ENCODE data around the gene GAMT.

GRCh38 chr19:1412323-1412923 lies 11.1 kb upstream of the GAMT start:
- TF ChIP-seq EZH2 (IDR thresholded peaks at IDR 0.05; ENCODE audit: low read depth) (no peak), CTCF (conservative IDR thresholded peaks at IDR 0.05) (no peak)

All from PC-9 (cell line).